ENCODE data around the gene FEM1A. TPM values are rescaled to one million over a fixed set of nuclear protein-coding genes. Genes with fewer than 3 reads are reported as not detected.

The FEM1A gene, protein sequence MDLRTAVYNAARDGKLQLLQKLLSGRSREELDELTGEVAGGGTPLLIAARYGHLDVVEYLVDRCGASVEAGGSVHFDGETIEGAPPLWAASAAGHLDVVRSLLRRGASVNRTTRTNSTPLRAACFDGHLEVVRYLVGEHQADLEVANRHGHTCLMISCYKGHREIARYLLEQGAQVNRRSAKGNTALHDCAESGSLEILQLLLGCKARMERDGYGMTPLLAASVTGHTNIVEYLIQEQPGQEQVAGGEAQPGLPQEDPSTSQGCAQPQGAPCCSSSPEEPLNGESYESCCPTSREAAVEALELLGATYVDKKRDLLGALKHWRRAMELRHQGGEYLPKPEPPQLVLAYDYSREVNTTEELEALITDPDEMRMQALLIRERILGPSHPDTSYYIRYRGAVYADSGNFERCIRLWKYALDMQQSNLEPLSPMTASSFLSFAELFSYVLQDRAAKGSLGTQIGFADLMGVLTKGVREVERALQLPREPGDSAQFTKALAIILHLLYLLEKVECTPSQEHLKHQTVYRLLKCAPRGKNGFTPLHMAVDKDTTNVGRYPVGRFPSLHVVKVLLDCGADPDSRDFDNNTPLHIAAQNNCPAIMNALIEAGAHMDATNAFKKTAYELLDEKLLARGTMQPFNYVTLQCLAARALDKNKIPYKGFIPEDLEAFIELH
- 20.0 and 21.0 TPM in 2 replicates for total RNA-seq (2021)
- long read RNA-seq, full-length matches to known transcripts, result 231 of 231 reads
- long read RNA-seq, partial matches to known transcripts, result 0 of 231 reads
- long read RNA-seq, other reads (novel, unspliced or antisense), result 0 of 231 reads

DNA sequence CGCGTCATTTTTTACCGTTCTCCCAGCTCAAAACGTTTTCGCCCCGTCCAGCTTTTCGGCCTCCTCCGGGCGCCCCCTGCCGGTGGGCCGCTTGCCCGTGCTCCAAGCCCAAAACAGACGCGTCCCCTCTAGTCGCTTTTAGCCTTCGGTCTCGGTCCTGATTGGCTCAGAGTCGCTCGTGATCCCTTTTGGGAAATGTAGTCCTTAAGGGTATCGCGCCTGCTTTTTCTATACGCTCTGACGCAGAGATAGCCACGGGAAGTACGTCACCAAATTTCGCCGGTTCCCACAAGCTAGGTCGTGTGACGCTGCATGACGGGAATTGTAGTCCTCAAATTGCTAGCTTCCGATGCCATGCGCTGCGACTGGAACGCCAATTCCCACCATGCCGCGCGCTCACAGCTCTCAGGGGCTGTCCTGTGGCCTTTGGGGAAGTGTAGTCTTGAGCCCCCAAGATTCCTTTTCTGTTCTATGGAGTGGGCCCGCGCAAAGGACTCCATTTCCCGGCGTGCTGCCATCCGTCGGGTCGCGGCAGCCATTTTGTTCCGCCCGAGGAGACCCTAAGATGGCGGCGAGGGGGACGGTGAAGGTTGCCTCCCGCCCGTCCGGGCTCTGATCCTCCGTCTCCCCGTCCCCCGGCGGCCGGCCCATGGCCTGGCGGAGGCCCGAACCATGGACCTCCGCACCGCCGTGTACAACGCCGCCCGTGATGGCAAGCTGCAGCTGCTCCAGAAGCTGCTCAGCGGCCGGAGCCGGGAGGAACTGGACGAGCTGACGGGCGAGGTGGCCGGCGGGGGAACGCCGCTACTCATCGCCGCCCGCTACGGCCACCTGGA lies at the start of gene FEM1A:
Gene FEM1A (plus strand): TSS at position 552 of the 836 bp plus-strand sequence. CDS start 121 bp downstream, at position 673.
- Histone ChIP-seq H3K18ac (ENCODE audit: insufficient read length, low read depth, low read length) (peak within 1 kb of the TSS; percentile 69), H2BK12ac (ENCODE audit: insufficient read length, low read depth, low read length) (no peak within 1 kb of the TSS), H3K14ac (ENCODE audit: insufficient read depth, low read length) (peak within 1 kb of the TSS; percentile 72; the same call in 1 of the 2 replicates), H4K8ac (replicated peaks; ENCODE audit: insufficient read length, low read depth, low read length) (no peak within 1 kb of the TSS), H2AFZ (ENCODE audit: low read length) (no peak within 1 kb of the TSS), H3T11ph (ENCODE audit: low read length) (no peak within 1 kb of the TSS), H2AK5ac (ENCODE audit: insufficient read length, low read length) (no peak within 1 kb of the TSS), H2BK5ac (ENCODE audit: insufficient read length, low read length) (no peak within 1 kb of the TSS), H3K27ac (ENCODE audit: insufficient read length, low read depth, low read length) (no peak within 1 kb of the TSS), H3K4ac (ENCODE audit: low read depth, low read length) (no peak within 1 kb of the TSS; the same call in 1 of the 2 replicates), H2BK15ac (ENCODE audit: low read depth, low read length) (no peak within 1 kb of the TSS), H3K9ac (ENCODE audit: extremely low read depth, insufficient read length, low read length) (peak within 1 kb of the TSS; percentile 85), H3K9me3 (ENCODE audit: control insufficient read depth, low read depth, low read length) (no peaks in the 10 kb centered on the region), H4K20me1 (ENCODE audit: control insufficient read depth, insufficient read depth, insufficient read length) (no peaks in the 10 kb centered on the region), H3K23me2 (ENCODE audit: insufficient read length, low read depth, low read length, poor library complexity, severe bottlenecking) (no peaks in the 10 kb centered on the region), H3K23ac (ENCODE audit: insufficient read length, low read depth, low read length) (no peak within 1 kb of the TSS), H3K79me1 (ENCODE audit: insufficient read depth, low read depth, low read length, poor library complexity, severe bottlenecking) (no peaks in the 10 kb centered on the region), H3K79me2 (ENCODE audit: insufficient read depth, low read length) (peaks cover 2% of the 10 kb centered on the region; the same call in 1 of the 2 replicates), H3K27me3 (ENCODE audit: insufficient read depth, low read length) (no peaks in the 10 kb centered on the region), H2BK20ac (ENCODE audit: low read depth, low read length, poor library complexity, severe bottlenecking) (no peak within 1 kb of the TSS), H3K4me1 (ENCODE audit: insufficient read depth, low read length) (no peaks in the 10 kb centered on the region), H4K91ac (ENCODE audit: insufficient read length, low read depth, low read length) (no peak within 1 kb of the TSS), H3K56ac (ENCODE audit: insufficient read length, low read depth, low read length) (no peak within 1 kb of the TSS), H2BK120ac (ENCODE audit: low read depth, low read length, poor library complexity, severe bottlenecking) (no peak within 1 kb of the TSS), H4K5ac (ENCODE audit: insufficient read length, low read depth, low read length) (no peak within 1 kb of the TSS), H3K4me2 (ENCODE audit: insufficient read depth, insufficient read length, low read length) (peak within 1 kb of the TSS; percentile 57)
- TF ChIP-seq, protein P1, sequence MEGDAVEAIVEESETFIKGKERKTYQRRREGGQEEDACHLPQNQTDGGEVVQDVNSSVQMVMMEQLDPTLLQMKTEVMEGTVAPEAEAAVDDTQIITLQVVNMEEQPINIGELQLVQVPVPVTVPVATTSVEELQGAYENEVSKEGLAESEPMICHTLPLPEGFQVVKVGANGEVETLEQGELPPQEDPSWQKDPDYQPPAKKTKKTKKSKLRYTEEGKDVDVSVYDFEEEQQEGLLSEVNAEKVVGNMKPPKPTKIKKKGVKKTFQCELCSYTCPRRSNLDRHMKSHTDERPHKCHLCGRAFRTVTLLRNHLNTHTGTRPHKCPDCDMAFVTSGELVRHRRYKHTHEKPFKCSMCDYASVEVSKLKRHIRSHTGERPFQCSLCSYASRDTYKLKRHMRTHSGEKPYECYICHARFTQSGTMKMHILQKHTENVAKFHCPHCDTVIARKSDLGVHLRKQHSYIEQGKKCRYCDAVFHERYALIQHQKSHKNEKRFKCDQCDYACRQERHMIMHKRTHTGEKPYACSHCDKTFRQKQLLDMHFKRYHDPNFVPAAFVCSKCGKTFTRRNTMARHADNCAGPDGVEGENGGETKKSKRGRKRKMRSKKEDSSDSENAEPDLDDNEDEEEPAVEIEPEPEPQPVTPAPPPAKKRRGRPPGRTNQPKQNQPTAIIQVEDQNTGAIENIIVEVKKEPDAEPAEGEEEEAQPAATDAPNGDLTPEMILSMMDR (conservative IDR thresholded peaks at IDR 0.05), result peak; percentile 100
- peaks cover 4 to 38% (median 35%) of the 10 kb centered on the region in 3 experiments; a peak in 6 of 7 replicates for H3K36me3 Mint-ChIP-seq (ENCODE audit: insufficient read depth in 1 of 3, low read depth in 3 of 3)
- peak within 1 kb of the TSS; percentile 73 to 86 for H3K4me3 Mint-ChIP-seq
- WGBS (ENCODE audit: extremely low coverage, insufficient read length, low lambda C conversion rate), result no CpG with 5 or more reads among the region's 80 CpGs
- H3K4me1 Mint-ChIP-seq, result peaks cover 2 to 12% of the 10 kb centered on the region in 2 experiments; a peak in 3 of 4 replicates
- peak; percentile 100 for DNase-seq
- no peaks in the 10 kb centered on the region for H3K27me3 Mint-ChIP-seq (ENCODE audit: low read depth)
- peak within 1 kb of the TSS; percentile 58 to 94 (median 62); a peak in 4 of 7 replicates for H3K27ac Mint-ChIP-seq
- no peaks in the 10 kb centered on the region for H3K9me3 Mint-ChIP-seq
